ENCODE data around the gene HSD11B2. TPM values are rescaled to one million over a fixed set of nuclear protein-coding genes. Genes with fewer than 3 reads are reported as not detected.

HSD11B2 gene
- total and polyA plus RNA-seq, 2 donors (not counting 3 experiments of a cell fraction or from before 2014, with no cell fraction given): 0.10 TPM; not detected in 1

DNA sequence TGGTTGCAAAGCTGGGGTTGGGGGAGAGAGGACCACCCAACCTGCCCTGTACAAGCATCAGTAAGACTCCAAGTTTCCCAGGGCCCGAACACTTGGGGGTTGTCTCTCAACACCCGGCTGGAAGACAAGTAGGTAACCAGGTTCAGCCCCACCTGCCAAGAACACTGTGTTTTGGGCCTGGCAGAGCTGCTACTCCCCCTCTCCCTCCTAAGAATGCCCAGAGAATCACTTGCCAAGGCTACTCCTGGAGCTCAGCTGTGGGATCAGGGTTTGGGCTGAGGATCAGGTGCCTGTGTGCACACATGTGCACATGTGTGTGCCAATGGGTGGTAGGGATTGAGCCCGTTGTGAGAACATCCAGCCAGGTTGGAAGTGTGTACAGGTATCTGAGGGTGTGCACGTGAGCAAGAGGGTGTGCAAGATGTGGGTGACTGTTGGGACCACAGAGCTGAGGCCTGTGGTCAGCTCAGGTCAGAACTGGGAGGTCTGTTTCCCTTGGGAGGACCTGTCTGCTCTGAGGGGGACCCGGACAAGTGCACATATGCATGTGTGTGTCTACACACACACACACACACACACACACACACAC lies 2.3 kb downstream of the HSD11B2 start:
- intact Hi-C loops (cut with micrococcal nuclease): no loop called here
- no peaks in the 10 kb centered on the region for H4K20me1 ChIP-seq (replicated peaks; ENCODE audit: control insufficient read depth, extremely low read depth, insufficient read depth, low read length)
- no peaks in the 10 kb centered on the region for H3K9me1 ChIP-seq (replicated peaks; ENCODE audit: control insufficient read depth, extremely low read depth, insufficient read depth, low read length)
- H3K27ac ChIP-seq (ENCODE audit: insufficient read depth, low read depth, low read length): no peak overlapping the region
- peaks cover 14 to 16% of the 10 kb centered on the region in 2 experiments for H3K27me3 ChIP-seq (ENCODE audit: control insufficient read depth in 2 of 2, insufficient read depth in 2 of 2, low read length in 2 of 2)
- no peaks in the 10 kb centered on the region for H3K79me2 ChIP-seq (ENCODE audit: control insufficient read depth, insufficient read depth, low read length)
- no peak overlapping the region for H3K4me3 ChIP-seq (replicated peaks in 1 of 3; ENCODE audit: insufficient read depth in 1 of 3, low read depth in 1 of 3, low read length in 3 of 3)
- H3K4me1 ChIP-seq (ENCODE audit: control insufficient read depth, extremely low read depth, insufficient read depth, low read length): peaks cover 8% of the 10 kb centered on the region
- DNase-seq (ENCODE audit: low read depth, low spot score) (no peak), FAIRE-seq (no peak)
- no peak overlapping the region for H3K9ac ChIP-seq (replicated peaks; ENCODE audit: extremely low read depth, insufficient read depth, low read length)
- TF ChIP-seq GATA2 (IDR thresholded peaks at IDR 0.05; ENCODE audit: insufficient read depth, insufficient read length, low read depth, low read length) (no peak), POLR2AphosphoS5 (IDR thresholded peaks at IDR 0.05; ENCODE audit: insufficient read depth, low read depth, low read length) (no peak), MYC (IDR thresholded peaks at IDR 0.05; ENCODE audit: low read depth, low read length) (no peak), POLR2A (IDR thresholded peaks at IDR 0.05; ENCODE audit: low read depth, low read length) (no peak), JUN (IDR thresholded peaks at IDR 0.05; ENCODE audit: borderline replicate concordance, insufficient read depth, insufficient read length, low read depth) (no peak), MAX (IDR thresholded peaks at IDR 0.05; ENCODE audit: insufficient read depth, insufficient read length) (no peak), FOS (IDR thresholded peaks at IDR 0.05; ENCODE audit: borderline replicate concordance, insufficient read depth, low read length) (no peak), EZH2 (IDR thresholded peaks at IDR 0.05; ENCODE audit: borderline replicate concordance, low read depth, low read length, severe bottlenecking) (no peak)
- TF ChIP-seq, protein P1, sequence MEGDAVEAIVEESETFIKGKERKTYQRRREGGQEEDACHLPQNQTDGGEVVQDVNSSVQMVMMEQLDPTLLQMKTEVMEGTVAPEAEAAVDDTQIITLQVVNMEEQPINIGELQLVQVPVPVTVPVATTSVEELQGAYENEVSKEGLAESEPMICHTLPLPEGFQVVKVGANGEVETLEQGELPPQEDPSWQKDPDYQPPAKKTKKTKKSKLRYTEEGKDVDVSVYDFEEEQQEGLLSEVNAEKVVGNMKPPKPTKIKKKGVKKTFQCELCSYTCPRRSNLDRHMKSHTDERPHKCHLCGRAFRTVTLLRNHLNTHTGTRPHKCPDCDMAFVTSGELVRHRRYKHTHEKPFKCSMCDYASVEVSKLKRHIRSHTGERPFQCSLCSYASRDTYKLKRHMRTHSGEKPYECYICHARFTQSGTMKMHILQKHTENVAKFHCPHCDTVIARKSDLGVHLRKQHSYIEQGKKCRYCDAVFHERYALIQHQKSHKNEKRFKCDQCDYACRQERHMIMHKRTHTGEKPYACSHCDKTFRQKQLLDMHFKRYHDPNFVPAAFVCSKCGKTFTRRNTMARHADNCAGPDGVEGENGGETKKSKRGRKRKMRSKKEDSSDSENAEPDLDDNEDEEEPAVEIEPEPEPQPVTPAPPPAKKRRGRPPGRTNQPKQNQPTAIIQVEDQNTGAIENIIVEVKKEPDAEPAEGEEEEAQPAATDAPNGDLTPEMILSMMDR (IDR thresholded peaks at IDR 0.05; ENCODE audit: extremely low read depth in 1 of 2, insufficient read depth in 1 of 2, low read depth in 1 of 2, low read length in 2 of 2): no peak
- dilution Hi-C loops (cut with MboI; ENCODE audit: extremely low pct_ligation_motif_present, low sequenced_read_pairs): no loop called here
- no peaks in the 10 kb centered on the region for H3K9me3 ChIP-seq (replicated peaks; ENCODE audit: control insufficient read depth, insufficient read depth, low read length)
- BruUV-seq (replicated peaks): no TSS peak
- H3K4me2 ChIP-seq (ENCODE audit: insufficient read depth, low read length): no peak overlapping the region
- H3K36me3 ChIP-seq (ENCODE audit: control insufficient read depth in 2 of 2, extremely low read depth in 1 of 2, insufficient read depth in 2 of 2, low read length in 2 of 2): peaks cover 0 to 8% of the 10 kb centered on the region in 2 experiments
- H2AFZ ChIP-seq (ENCODE audit: low read depth, low read length): no peak overlapping the region
- ChIA-PET CTCF (interaction anchor here (0.8 to 3.7 kb wide), 5 partner anchors 12 to 44 kb away, joined by 3 to 25 read pairs (median 6); no protein-coding TSS in a partner anchor), POLR2A (interaction anchor here (0.6 to 0.7 kb wide), 3 partner anchors 11 to 28 kb away, joined by 3 to 5 read pairs (median 4); no protein-coding TSS in a partner anchor)
